Measurements from ENCODE around the gene FBXL14. TPM values are rescaled to one million over a fixed set of nuclear protein-coding genes. Genes with fewer than 3 reads are reported as not detected.

The FBXL14 gene
- total and polyA plus RNA-seq, 4 donors: 4.4 to 23.0 (median 13.1) TPM

GRCh38 chr12:1607940-1608712 lies 13.7 kb upstream of the FBXL14 start:
- Histone ChIP-seq H3K9me3 (ENCODE audit: control insufficient read depth in 4 of 4, insufficient read depth in 3 of 4, low read length in 3 of 4) (no peaks in the 10 kb centered on the region), H3K27ac (ENCODE audit: low read depth in 1 of 2, low read length in 1 of 2) (no peak overlapping the region), H3K36me3 (ENCODE audit: control insufficient read depth in 4 of 4, insufficient read depth in 4 of 4, low read length in 4 of 4) (no peaks in the 10 kb centered on the region), H3K27me3 (ENCODE audit: control insufficient read depth in 3 of 3, insufficient read depth in 3 of 3, low read length in 2 of 3) (no peaks in the 10 kb centered on the region), H3K4me1 (ENCODE audit: control insufficient read depth in 5 of 5, insufficient read depth in 5 of 5, low read length in 5 of 5) (peaks cover 0 to 35% (median 4%) of the 10 kb centered on the region in 5 donors), H3K9ac (ENCODE audit: insufficient read depth in 1 of 2, low read length in 2 of 2) (no peak overlapping the region), H3K4me3 (no peak overlapping the region)
- WGBS, 2 donors: 66 to 81% methylated on average over 3 of the region's 3 CpGs
- DNase-seq: no peak
- no peak for ATAC-seq (ENCODE audit: insufficient read depth, low FRiP score)
- no peak for TF ChIP-seq CTCF (IDR thresholded peaks at IDR 0.05; ENCODE audit: control extremely low read depth, extremely low read depth)

- DNase-seq (peak; percentile 62 to 74 (median 67)), ATAC-seq (ENCODE audit: insufficient read depth, low FRiP score) (peak; percentile 53)
- Histone ChIP-seq H3K9ac (ENCODE audit: insufficient read depth in 1 of 2, low read length in 2 of 2) (peak overlapping the region in 1 of 2 donors; percentile 69), H3K27ac (ENCODE audit: low read depth in 1 of 2, low read length in 1 of 2) (peak overlapping the region; percentile 81 to 93), H3K36me3 (ENCODE audit: control insufficient read depth in 4 of 4, insufficient read depth in 4 of 4, low read length in 4 of 4) (no peaks in the 10 kb centered on the region), H3K4me3 (no peak overlapping the region), H3K9me3 (ENCODE audit: control insufficient read depth in 4 of 4, insufficient read depth in 3 of 4, low read length in 3 of 4) (no peaks in the 10 kb centered on the region), H3K27me3 (ENCODE audit: control insufficient read depth in 3 of 3, insufficient read depth in 3 of 3, low read length in 2 of 3) (no peaks in the 10 kb centered on the region), H3K4me1 (ENCODE audit: control insufficient read depth in 5 of 5, insufficient read depth in 5 of 5, low read length in 5 of 5) (peaks cover 0 to 20% (median 4%) of the 10 kb centered on the region in 5 donors)
- 9 to 12% methylated on average over 12 of the region's 12 CpGs for WGBS, 2 donors
- TF ChIP-seq CTCF (IDR thresholded peaks at IDR 0.05; ENCODE audit: control extremely low read depth, extremely low read depth): no peak
Measured at GRCh38 chr12:1606021-1606622, 11.7 kb upstream of the FBXL14 start.

- peak overlapping the region; percentile 81 to 93 for H3K27ac ChIP-seq (ENCODE audit: low read depth in 1 of 2, low read length in 1 of 2)
- H3K4me1 ChIP-seq (ENCODE audit: control insufficient read depth in 5 of 5, insufficient read depth in 5 of 5, low read length in 5 of 5): peaks cover 0 to 20% (median 4%) of the 10 kb centered on the region in 5 donors
- peak overlapping the region in 1 of 2 donors; percentile 69 for H3K9ac ChIP-seq (ENCODE audit: insufficient read depth in 1 of 2, low read length in 2 of 2)
- peak; percentile 78 to 91 (median 90) for DNase-seq
- no peaks in the 10 kb centered on the region for H3K9me3 ChIP-seq (ENCODE audit: control insufficient read depth in 4 of 4, insufficient read depth in 3 of 4, low read length in 3 of 4)
- H3K4me3 ChIP-seq: no peak overlapping the region
- no peaks in the 10 kb centered on the region for H3K27me3 ChIP-seq (ENCODE audit: control insufficient read depth in 3 of 3, insufficient read depth in 3 of 3, low read length in 2 of 3)
- ATAC-seq (ENCODE audit: insufficient read depth, low FRiP score): peak; percentile 63
- peak; percentile 86 for TF ChIP-seq CTCF (IDR thresholded peaks at IDR 0.05; ENCODE audit: control extremely low read depth, extremely low read depth)
- 1 to 2% methylated on average over 21 to 22 of the region's 22 CpGs for WGBS, 2 donors
- no peaks in the 10 kb centered on the region for H3K36me3 ChIP-seq (ENCODE audit: control insufficient read depth in 4 of 4, insufficient read depth in 4 of 4, low read length in 4 of 4)
Measured at GRCh38 chr12:1605129-1606020, 11.0 kb upstream of the FBXL14 start.
